Activated CD4-positive, alpha-beta T cell treated with anti-CD3 and anti-CD28 coated beads for 48 hours (primary cell): ENCODE measurements around the gene SP4.

Source experiments
- DNase-seq: peaks from one replicate; pipeline ENCODE4 v3.0.0-alpha.2; 2020

Gene SP4

GRCh38 chr7:21427871-21428658 is at the start of gene SP4:
SP4 (plus strand) TSS chr7:21428083; CDS start chr7:21428252, 169 bp downstream.
- DNase-seq: peak; percentile 96

GRCh38 chr7:21383227-21384220 is 44.4 kb upstream of the SP4 start:
- no peak for DNase-seq

- DNase-seq: no peak
These were observed 33.9 kb upstream of the SP4 start for GRCh38 chr7:21393937-21394336.

GRCh38 chr7:21401944-21402343 is 25.9 kb upstream of the SP4 start:
- no peak for DNase-seq

- no peak for DNase-seq
These were observed 19.9 kb upstream of the SP4 start for GRCh38 chr7:21407796-21408480.

- no peak for DNase-seq
These were observed 19.4 kb upstream of the SP4 start for GRCh38 chr7:21408481-21408820.

- DNase-seq: no peak
These were observed 15.5 kb upstream of the SP4 start for GRCh38 chr7:21412410-21412851.

GRCh38 chr7:21412957-21413356 is 14.9 kb upstream of the SP4 start:
- no peak for DNase-seq

GRCh38 chr7:21413502-21413901 is 14.4 kb upstream of the SP4 start:
- no peak for DNase-seq

GRCh38 chr7:21414795-21415393 is 13.0 kb upstream of the SP4 start:
- no peak for DNase-seq

- DNase-seq: no peak
These were observed 10.2 kb upstream of the SP4 start for GRCh38 chr7:21417647-21418046.

GRCh38 chr7:21422751-21423150 is 5.1 kb upstream of the SP4 start:
- DNase-seq: no peak

GRCh38 chr7:21425290-21425689 is 2.6 kb upstream of the SP4 start:
- no peak for DNase-seq

GRCh38 chr7:21426286-21427181 is 1.3 kb upstream of the SP4 start:
- DNase-seq: no peak

GRCh38 chr7:21427182-21427870 is 557 bp upstream of the SP4 start:
- peak; percentile 99 for DNase-seq

GRCh38 chr7:21428659-21428941 is 717 bp downstream of the SP4 start:
- DNase-seq: no peak

- DNase-seq: no peak
These were observed 1.1 kb downstream of the SP4 start for GRCh38 chr7:21429021-21429420.

- no peak for DNase-seq
These were observed 2.1 kb downstream of the SP4 start for GRCh38 chr7:21429786-21430574.

- DNase-seq: no peak
These were observed 2.7 kb downstream of the SP4 start for GRCh38 chr7:21430575-21430954.

GRCh38 chr7:21443149-21443841 is 15.4 kb downstream of the SP4 start:
- DNase-seq: no peak
